HG02763 (cell line): ENCODE data around the gene COMMD9.

Experiments
- ATAC-seq: cut with Tn5 transposase; IDR thresholded peaks from one replicate; pipeline ENCODE4 v1.9.1; 2021; ENCODE audit warnings: mild to moderate bottlenecking, moderate library complexity; ENCODE audit not compliant: unreplicated experiment

The COMMD9 gene

GRCh38 chr11:36228689-36229088 lies 60.5 kb downstream of the COMMD9 start:
- no peak for ATAC-seq

GRCh38 chr11:36227044-36227443 lies 62.2 kb downstream of the COMMD9 start:
- ATAC-seq, result no peak

- no peak for ATAC-seq
Measured at GRCh38 chr11:36224209-36224882, 64.9 kb downstream of the COMMD9 start.

- ATAC-seq, result no peak
Measured at GRCh38 chr11:36222831-36223635, 66.2 kb downstream of the COMMD9 start.
